Mammary epithelial cell (primary cell): ENCODE results near the gene SNRPD3.

Experiments used
- EZH2 ChIP-seq: IDR thresholded peaks from 2 replicates; pipeline ENCODE4 v1.6.1; 2012; ENCODE audit warnings: low read length, inconsistent platforms, borderline replicate concordance
- TF ChIP-seq, protein P1 (sequence below), 2 donors: IDR thresholded peaks in 1 of 2; conservative IDR thresholded peaks in 1 of 2; 2 replicates each; pipeline ENCODE4 v1.5.1; 2011 to 2012; ENCODE audit warnings: inconsistent platforms in 2 of 2, low read length in 2 of 2, mild to moderate bottlenecking in 2 of 2, control low read depth in 1 of 2, low read depth in 1 of 2; ENCODE audit not compliant: insufficient read depth in 1 of 2; ENCODE audit errors: extremely low read depth in 1 of 2

DNA sequence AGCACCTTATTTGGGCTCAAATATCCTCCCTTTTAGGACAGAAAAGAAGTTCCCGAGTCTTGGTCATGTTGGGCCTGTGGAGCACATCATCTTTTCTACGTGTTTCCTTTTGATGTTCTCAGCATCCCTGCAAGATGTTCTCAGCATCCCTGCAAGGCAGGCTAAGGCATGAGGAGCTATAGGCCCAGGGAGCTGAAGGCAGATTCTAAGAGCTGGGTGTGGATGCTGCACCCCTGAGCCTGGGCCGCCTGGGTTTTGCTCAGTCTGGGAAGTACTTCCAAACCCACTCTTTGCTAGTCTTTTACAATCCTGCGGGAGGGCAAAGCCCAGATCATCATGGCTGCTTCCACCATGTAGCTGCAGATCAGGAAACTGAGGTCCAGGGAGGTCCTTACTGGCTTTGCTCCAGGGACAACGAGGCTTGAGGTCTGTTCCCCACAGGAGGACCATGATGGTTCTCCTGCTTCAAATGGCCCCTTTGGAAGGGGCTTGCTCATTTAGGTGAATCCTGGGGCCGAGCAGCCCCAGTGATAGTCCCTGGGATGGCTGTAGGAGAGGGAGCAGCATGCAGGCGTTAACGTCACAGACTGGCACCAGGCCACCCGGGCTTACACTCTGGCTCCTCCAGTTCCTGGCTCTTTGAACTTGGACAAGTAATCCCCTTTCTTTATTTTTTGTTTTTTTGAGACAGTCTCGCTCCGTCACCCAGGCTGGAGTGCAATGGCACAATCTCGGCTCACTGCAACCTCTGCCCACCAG, 26.4 kb downstream of the SNRPD3 start:
- TF ChIP-seq, protein P1, sequence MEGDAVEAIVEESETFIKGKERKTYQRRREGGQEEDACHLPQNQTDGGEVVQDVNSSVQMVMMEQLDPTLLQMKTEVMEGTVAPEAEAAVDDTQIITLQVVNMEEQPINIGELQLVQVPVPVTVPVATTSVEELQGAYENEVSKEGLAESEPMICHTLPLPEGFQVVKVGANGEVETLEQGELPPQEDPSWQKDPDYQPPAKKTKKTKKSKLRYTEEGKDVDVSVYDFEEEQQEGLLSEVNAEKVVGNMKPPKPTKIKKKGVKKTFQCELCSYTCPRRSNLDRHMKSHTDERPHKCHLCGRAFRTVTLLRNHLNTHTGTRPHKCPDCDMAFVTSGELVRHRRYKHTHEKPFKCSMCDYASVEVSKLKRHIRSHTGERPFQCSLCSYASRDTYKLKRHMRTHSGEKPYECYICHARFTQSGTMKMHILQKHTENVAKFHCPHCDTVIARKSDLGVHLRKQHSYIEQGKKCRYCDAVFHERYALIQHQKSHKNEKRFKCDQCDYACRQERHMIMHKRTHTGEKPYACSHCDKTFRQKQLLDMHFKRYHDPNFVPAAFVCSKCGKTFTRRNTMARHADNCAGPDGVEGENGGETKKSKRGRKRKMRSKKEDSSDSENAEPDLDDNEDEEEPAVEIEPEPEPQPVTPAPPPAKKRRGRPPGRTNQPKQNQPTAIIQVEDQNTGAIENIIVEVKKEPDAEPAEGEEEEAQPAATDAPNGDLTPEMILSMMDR (conservative IDR thresholded peaks at IDR 0.05 in 1 of 2, IDR thresholded peaks at IDR 0.05 in 1 of 2; ENCODE audit: extremely low read depth in 1 of 2, insufficient read depth in 1 of 2, low read depth in 1 of 2, low read length in 2 of 2): no peak
- TF ChIP-seq EZH2: no peak
